ENCODE data around the gene DMRTA2. TPM values are rescaled to one million over a fixed set of nuclear protein-coding genes. Genes with fewer than 3 reads are reported as not detected.

Gene DMRTA2
- total and polyA plus RNA-seq, 2 of the 8 experiments (the other 6 are each of a cell fraction or from before 2014, with no cell fraction given) = not detected

GRCh38 chr1:50427818-50428779 lies 4.9 kb upstream of the DMRTA2 start (continued):
- TF ChIP-seq CEBPB (IDR thresholded peaks at IDR 0.05; ENCODE audit: low read depth, low read length) (no peak), RXRA (IDR thresholded peaks at IDR 0.05; ENCODE audit: insufficient read depth, low read depth, low read length) (no peak), PHF8 (conservative IDR thresholded peaks at IDR 0.05; ENCODE audit: low read depth, low read length) (no peak), RNF2 (IDR thresholded peaks at IDR 0.05; ENCODE audit: borderline replicate concordance, low read depth, low read length, missing control alignments, poor library complexity, severe bottlenecking) (peak; percentile 94), GTF2F1 (IDR thresholded peaks at IDR 0.05; ENCODE audit: borderline replicate concordance, low read depth, low read length) (no peak), SP1 (IDR thresholded peaks at IDR 0.05; ENCODE audit: low read depth, low read length) (0 out of 2 replicates have a peak, but pooled peaks have one; percentile 10), POU5F1 (IDR thresholded peaks at IDR 0.05; ENCODE audit: low read depth, low read length) (no peak), E2F6 (IDR thresholded peaks at IDR 0.05) (peak; percentile 61; the same call in 1 of the 2 replicates), FOSL1 (IDR thresholded peaks at IDR 0.05; ENCODE audit: insufficient read depth, low read depth, low read length) (no peak), ASH2L (IDR thresholded peaks at IDR 0.05; ENCODE audit: low read length) (no peak), SIRT6 (IDR thresholded peaks at IDR 0.05; ENCODE audit: low read length) (no peak), TAF7 (optimal IDR thresholded peaks at IDR 0.05; ENCODE audit: borderline replicate concordance, low read depth, low read length) (no peak)

Data from H1 (cell line).